DMS53 treated with DMSO at 0.1 percent for 48 hours (cell line): ENCODE results near the gene ADH4.
A peak's percentile ranks its signal among the peaks of the same experiment; 100 is the strongest.
"Not testable (repeated sequence)": the region's sequence is repeated elsewhere in the genome, so short reads cannot be mapped to it uniquely, and the experiment has no call there.

Experiments
- DNase-seq: peaks from one replicate; lab custom pipeline; 2025; ENCODE audit not compliant: unreplicated experiment; lab: John Stamatoyannopoulos, UW

Gene ADH4

GRCh38 chr4:99135541-99136162 lies 8.4 kb downstream of the ADH4 start:
- no peak for DNase-seq

GRCh38 chr4:99134586-99134985 lies 9.5 kb downstream of the ADH4 start:
- no peak for DNase-seq

GRCh38 chr4:99131378-99131777 lies 12.7 kb downstream of the ADH4 start:
- no peak for DNase-seq

GRCh38 chr4:99126376-99126775 lies 17.7 kb downstream of the ADH4 start:
- DNase-seq = no peak

- DNase-seq = no peak
Measured at GRCh38 chr4:99121008-99121407, 23.1 kb downstream of the ADH4 start.

GRCh38 chr4:99120501-99120900 lies 23.6 kb downstream of the ADH4 start:
- DNase-seq = no peak

GRCh38 chr4:99117876-99118693 lies 26.0 kb downstream of the ADH4 start:
- peak; percentile 19 for DNase-seq

- not testable (repeated sequence) for DNase-seq
Measured at GRCh38 chr4:99117122-99117841, 26.8 kb downstream of the ADH4 start.

- DNase-seq = not testable (repeated sequence)
Measured at GRCh38 chr4:99109286-99109685, 34.8 kb downstream of the ADH4 start.

- DNase-seq = no peak
Measured at GRCh38 chr4:99104153-99104552, 39.9 kb downstream of the ADH4 start.

GRCh38 chr4:99103166-99103565 lies 40.9 kb downstream of the ADH4 start:
- DNase-seq = no peak

- DNase-seq = no peak
Measured at GRCh38 chr4:99102634-99103033, 41.5 kb downstream of the ADH4 start.

- DNase-seq = no peak
Measured at GRCh38 chr4:99100876-99101275, 43.2 kb downstream of the ADH4 start.

- not testable (repeated sequence) for DNase-seq
Measured at GRCh38 chr4:99099814-99100213, 44.3 kb downstream of the ADH4 start.

- peak; percentile 18 for DNase-seq
Measured at GRCh38 chr4:99099311-99099710, 44.8 kb downstream of the ADH4 start.

- not testable (repeated sequence) for DNase-seq
Measured at GRCh38 chr4:99091841-99092240, 52.3 kb downstream of the ADH4 start.

- DNase-seq = no peak
Measured at GRCh38 chr4:99091216-99091575, 52.9 kb downstream of the ADH4 start.

GRCh38 chr4:99090481-99091215 lies 53.4 kb downstream of the ADH4 start:
- DNase-seq = no peak

GRCh38 chr4:99088481-99089365 lies 55.4 kb downstream of the ADH4 start, which contains the start of gene ADH5:
ADH5 (minus strand) TSS chr4:99088788; CDS start chr4:99088700, 88 bp downstream.
- DNase-seq = peak; percentile 45

GRCh38 chr4:99088023-99088449 lies 56.1 kb downstream of the ADH4 start:
- peak; percentile 9 for DNase-seq
